NB4 (cell line): Measurements from ENCODE around the gene ACACA.

Experiments used
- POLR2A ChIP-seq: IDR thresholded peaks from 2 replicates; pipeline ENCODE4 v1.6.1; 2011; ENCODE audit warnings: mild to moderate bottlenecking; ENCODE audit not compliant: insufficient read length; ENCODE audit errors: extremely low read depth
- TF ChIP-seq, protein P1 (sequence below): IDR thresholded peaks from one replicate; pipeline ENCODE4 v1.5.1; 2012; ENCODE audit warnings: low read depth, low read length

GRCh38 chr17:37318931-37319594 lies 87.6 kb downstream of the ACACA start:
- TF ChIP-seq, protein P1, sequence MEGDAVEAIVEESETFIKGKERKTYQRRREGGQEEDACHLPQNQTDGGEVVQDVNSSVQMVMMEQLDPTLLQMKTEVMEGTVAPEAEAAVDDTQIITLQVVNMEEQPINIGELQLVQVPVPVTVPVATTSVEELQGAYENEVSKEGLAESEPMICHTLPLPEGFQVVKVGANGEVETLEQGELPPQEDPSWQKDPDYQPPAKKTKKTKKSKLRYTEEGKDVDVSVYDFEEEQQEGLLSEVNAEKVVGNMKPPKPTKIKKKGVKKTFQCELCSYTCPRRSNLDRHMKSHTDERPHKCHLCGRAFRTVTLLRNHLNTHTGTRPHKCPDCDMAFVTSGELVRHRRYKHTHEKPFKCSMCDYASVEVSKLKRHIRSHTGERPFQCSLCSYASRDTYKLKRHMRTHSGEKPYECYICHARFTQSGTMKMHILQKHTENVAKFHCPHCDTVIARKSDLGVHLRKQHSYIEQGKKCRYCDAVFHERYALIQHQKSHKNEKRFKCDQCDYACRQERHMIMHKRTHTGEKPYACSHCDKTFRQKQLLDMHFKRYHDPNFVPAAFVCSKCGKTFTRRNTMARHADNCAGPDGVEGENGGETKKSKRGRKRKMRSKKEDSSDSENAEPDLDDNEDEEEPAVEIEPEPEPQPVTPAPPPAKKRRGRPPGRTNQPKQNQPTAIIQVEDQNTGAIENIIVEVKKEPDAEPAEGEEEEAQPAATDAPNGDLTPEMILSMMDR = no peak
- no peak for TF ChIP-seq POLR2A
